Measurements from ENCODE around the gene CARF. TPM values are rescaled to one million over a fixed set of nuclear protein-coding genes. Genes with fewer than 3 reads are reported as not detected.

Gene CARF
- total and polyA plus RNA-seq, 2 experiments from 2014 or later, result 5.1 to 13.7 TPM

DNA sequence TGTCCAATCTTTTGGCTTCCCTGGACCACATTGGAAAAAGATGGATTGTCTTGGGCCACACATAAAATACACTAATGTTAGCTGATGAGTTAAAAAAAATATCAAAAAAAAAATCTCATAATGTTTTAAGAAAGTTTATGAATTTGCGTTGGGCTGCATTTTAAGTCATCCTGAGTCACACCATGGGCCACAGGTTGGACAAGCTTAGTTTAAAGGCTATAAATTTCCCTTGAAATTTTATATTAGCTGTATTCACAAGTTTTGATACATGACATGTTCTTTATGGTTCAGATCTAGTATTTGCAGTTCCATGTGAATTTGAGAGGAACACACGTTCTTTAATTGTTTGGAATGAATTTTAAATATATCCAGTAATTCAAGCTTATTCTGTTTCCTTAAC lies 21.9 kb downstream of the CARF start:
- Histone ChIP-seq H3K4me3 (no peak overlapping the region), H3K27me3 (no peaks in the 10 kb centered on the region), H4K20me1 (ENCODE audit: insufficient read depth, poor library complexity, severe bottlenecking) (no peaks in the 10 kb centered on the region), H3K4me2 (no peak overlapping the region), H3K9me2 (replicated peaks; ENCODE audit: insufficient read depth) (no peaks in the 10 kb centered on the region), H3K9me3 (ENCODE audit: low read depth) (no peaks in the 10 kb centered on the region), H3K4me1 (ENCODE audit: insufficient read depth) (no peaks in the 10 kb centered on the region), H3K27ac (no peak overlapping the region), H3K36me3 (replicated peaks; ENCODE audit: insufficient read depth, low read depth) (no peaks in the 10 kb centered on the region), H3K79me2 (no peaks in the 10 kb centered on the region), H2AFZ (no peak overlapping the region)
- TF ChIP-seq EZH2 (IDR thresholded peaks at IDR 0.05; ENCODE audit: borderline replicate concordance), result no peak
- TF ChIP-seq, protein P1, sequence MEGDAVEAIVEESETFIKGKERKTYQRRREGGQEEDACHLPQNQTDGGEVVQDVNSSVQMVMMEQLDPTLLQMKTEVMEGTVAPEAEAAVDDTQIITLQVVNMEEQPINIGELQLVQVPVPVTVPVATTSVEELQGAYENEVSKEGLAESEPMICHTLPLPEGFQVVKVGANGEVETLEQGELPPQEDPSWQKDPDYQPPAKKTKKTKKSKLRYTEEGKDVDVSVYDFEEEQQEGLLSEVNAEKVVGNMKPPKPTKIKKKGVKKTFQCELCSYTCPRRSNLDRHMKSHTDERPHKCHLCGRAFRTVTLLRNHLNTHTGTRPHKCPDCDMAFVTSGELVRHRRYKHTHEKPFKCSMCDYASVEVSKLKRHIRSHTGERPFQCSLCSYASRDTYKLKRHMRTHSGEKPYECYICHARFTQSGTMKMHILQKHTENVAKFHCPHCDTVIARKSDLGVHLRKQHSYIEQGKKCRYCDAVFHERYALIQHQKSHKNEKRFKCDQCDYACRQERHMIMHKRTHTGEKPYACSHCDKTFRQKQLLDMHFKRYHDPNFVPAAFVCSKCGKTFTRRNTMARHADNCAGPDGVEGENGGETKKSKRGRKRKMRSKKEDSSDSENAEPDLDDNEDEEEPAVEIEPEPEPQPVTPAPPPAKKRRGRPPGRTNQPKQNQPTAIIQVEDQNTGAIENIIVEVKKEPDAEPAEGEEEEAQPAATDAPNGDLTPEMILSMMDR (IDR thresholded peaks at IDR 0.05; ENCODE audit: poor library complexity), result no peak
- no peak for TF ChIP-seq EZH2phosphoT487 (IDR thresholded peaks at IDR 0.05; ENCODE audit: low read depth, severe bottlenecking, unreplicated experiment)
- WGBS (ENCODE audit: low lambda C conversion rate, missing lambda C conversion rate), result 98% methylated on average over 2 of the region's 2 CpGs
- DNase-seq (ENCODE audit: low spot score), result no peak

DNA sequence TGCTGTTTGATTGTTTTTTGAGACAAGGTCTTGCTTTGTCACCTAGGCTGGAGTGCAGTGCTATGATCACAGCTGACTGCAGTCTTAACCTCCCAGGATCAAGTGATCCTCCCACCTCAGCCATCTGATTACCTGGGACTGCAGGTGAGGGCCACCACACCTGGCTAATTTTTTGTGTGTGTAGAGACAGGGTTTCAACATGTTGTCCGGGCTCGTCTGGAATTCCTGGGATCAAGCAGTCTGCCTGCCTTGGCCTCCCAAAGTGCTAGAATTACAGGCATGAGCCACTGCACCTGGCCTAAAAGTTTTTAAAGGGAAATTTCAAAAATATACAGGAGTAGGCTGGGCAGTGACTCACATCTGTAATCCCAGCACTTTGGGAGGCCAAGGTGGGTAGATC lies 22.4 kb downstream of the CARF start:
- Histone ChIP-seq H3K79me2 (no peaks in the 10 kb centered on the region), H3K27ac (no peak overlapping the region), H3K36me3 (replicated peaks; ENCODE audit: insufficient read depth, low read depth) (no peaks in the 10 kb centered on the region), H3K27me3 (no peaks in the 10 kb centered on the region), H3K4me3 (no peak overlapping the region), H2AFZ (no peak overlapping the region), H3K4me1 (ENCODE audit: insufficient read depth) (no peaks in the 10 kb centered on the region), H3K9me3 (ENCODE audit: low read depth) (no peaks in the 10 kb centered on the region), H4K20me1 (ENCODE audit: insufficient read depth, poor library complexity, severe bottlenecking) (no peaks in the 10 kb centered on the region), H3K9me2 (replicated peaks; ENCODE audit: insufficient read depth) (no peaks in the 10 kb centered on the region), H3K4me2 (no peak overlapping the region)
- no peak for TF ChIP-seq EZH2phosphoT487 (IDR thresholded peaks at IDR 0.05; ENCODE audit: low read depth, severe bottlenecking, unreplicated experiment)
- no peak for TF ChIP-seq EZH2 (IDR thresholded peaks at IDR 0.05; ENCODE audit: borderline replicate concordance)
- TF ChIP-seq, protein P1 (IDR thresholded peaks at IDR 0.05; ENCODE audit: poor library complexity), result no peak
- DNase-seq (ENCODE audit: low spot score), result no peak
- WGBS (ENCODE audit: low lambda C conversion rate, missing lambda C conversion rate), result 93% methylated on average over 2 of the region's 2 CpGs

DNA sequence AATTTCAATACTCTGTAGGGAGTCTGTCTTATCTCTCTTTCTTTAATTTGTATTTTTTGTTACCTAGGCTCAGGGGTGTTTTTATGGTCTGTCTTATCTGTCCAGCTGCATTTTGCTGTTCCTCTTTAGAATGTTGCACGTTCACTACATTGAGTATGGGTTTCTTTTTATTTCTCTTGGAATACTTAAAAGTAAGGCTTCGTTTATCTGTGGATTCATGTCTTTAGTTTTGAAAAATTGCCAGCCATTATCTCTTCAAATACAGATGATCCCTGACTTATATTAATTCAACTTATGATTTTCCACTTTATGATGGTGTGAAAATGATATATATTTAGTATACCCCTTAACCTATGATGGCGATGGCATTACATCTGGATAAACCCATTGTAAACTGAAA lies 26.9 kb downstream of the CARF start:
- no peak for DNase-seq (ENCODE audit: low spot score)
- H3K79me2 ChIP-seq, result no peaks in the 10 kb centered on the region
- 92% methylated on average over 3 of the region's 3 CpGs for WGBS (ENCODE audit: low lambda C conversion rate, missing lambda C conversion rate)
- H3K4me2 ChIP-seq, result no peak overlapping the region
- TF ChIP-seq EZH2 (IDR thresholded peaks at IDR 0.05; ENCODE audit: borderline replicate concordance) (no peak), EZH2phosphoT487 (IDR thresholded peaks at IDR 0.05; ENCODE audit: low read depth, severe bottlenecking, unreplicated experiment) (no peak)
- TF ChIP-seq, protein P1 (IDR thresholded peaks at IDR 0.05; ENCODE audit: poor library complexity), result no peak
- H2AFZ ChIP-seq, result no peak overlapping the region
- H3K36me3 ChIP-seq (replicated peaks; ENCODE audit: insufficient read depth, low read depth), result no peaks in the 10 kb centered on the region
- no peaks in the 10 kb centered on the region for H3K9me3 ChIP-seq (ENCODE audit: low read depth)
- H3K9me2 ChIP-seq (replicated peaks; ENCODE audit: insufficient read depth), result no peaks in the 10 kb centered on the region
- H4K20me1 ChIP-seq (ENCODE audit: insufficient read depth, poor library complexity, severe bottlenecking), result no peaks in the 10 kb centered on the region
- H3K4me3 ChIP-seq, result no peak overlapping the region
- H3K4me1 ChIP-seq (ENCODE audit: insufficient read depth), result no peaks in the 10 kb centered on the region
- no peaks in the 10 kb centered on the region for H3K27me3 ChIP-seq
- no peak overlapping the region for H3K27ac ChIP-seq

DNA sequence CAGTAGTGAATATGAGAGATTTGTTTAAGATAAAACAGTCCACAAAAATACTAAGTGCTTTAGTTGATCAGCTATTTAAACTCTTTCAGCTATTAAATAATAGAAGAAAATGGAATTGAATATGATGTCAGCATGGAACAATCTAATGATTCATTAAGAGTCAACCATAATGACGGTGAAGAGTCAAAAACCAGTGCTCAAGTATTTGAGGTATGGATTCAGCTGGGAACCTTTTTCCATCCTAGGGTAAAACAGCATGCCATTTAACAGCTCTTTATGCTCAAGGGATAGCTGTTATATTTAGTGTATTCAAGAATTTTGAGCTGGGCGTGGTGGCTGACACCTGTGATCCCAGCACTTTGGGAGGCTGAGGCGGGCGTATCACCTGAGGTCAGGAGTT lies 29.7 kb downstream of the CARF start:
- Histone ChIP-seq H2AFZ (no peak overlapping the region), H3K36me3 (replicated peaks; ENCODE audit: insufficient read depth, low read depth) (no peaks in the 10 kb centered on the region), H3K4me3 (no peak overlapping the region), H3K9me2 (replicated peaks; ENCODE audit: insufficient read depth) (no peaks in the 10 kb centered on the region), H3K27ac (no peak overlapping the region), H3K79me2 (no peaks in the 10 kb centered on the region), H4K20me1 (ENCODE audit: insufficient read depth, poor library complexity, severe bottlenecking) (no peaks in the 10 kb centered on the region), H3K4me1 (ENCODE audit: insufficient read depth) (no peaks in the 10 kb centered on the region), H3K27me3 (no peaks in the 10 kb centered on the region), H3K9me3 (ENCODE audit: low read depth) (peaks cover 12% of the 10 kb centered on the region), H3K4me2 (no peak overlapping the region)
- DNase-seq (ENCODE audit: low spot score), result no peak
- TF ChIP-seq EZH2phosphoT487 (IDR thresholded peaks at IDR 0.05; ENCODE audit: low read depth, severe bottlenecking, unreplicated experiment) (no peak), EZH2 (IDR thresholded peaks at IDR 0.05; ENCODE audit: borderline replicate concordance) (no peak)
- TF ChIP-seq, protein P1 (IDR thresholded peaks at IDR 0.05; ENCODE audit: poor library complexity), result no peak
- WGBS (ENCODE audit: low lambda C conversion rate, missing lambda C conversion rate), result 93% methylated on average over 4 of the region's 4 CpGs
